Panc1 (cell line): ENCODE data around the gene PIWIL4.

Experiments
- POLR2AphosphoS5 ChIP-seq: IDR thresholded peaks from 2 replicates; pipeline ENCODE4 v1.6.1; 2012; ENCODE audit warnings: mild to moderate bottlenecking, low read depth, low read length, moderate library complexity
- SIN3A ChIP-seq: IDR thresholded peaks from 2 replicates; pipeline ENCODE4 v1.6.1; 2012; ENCODE audit warnings: low read depth, mild to moderate bottlenecking, low read length, moderate library complexity, borderline replicate concordance; ENCODE audit not compliant: insufficient read depth
- TCF7L2 ChIP-seq: IDR thresholded peaks from 2 replicates; pipeline ENCODE4 v1.6.1; 2011; ENCODE audit warnings: mild to moderate bottlenecking, low read depth, low read length, inconsistent platforms
- TF ChIP-seq, protein P1 (sequence below): fragments of 450-650 bp; IDR thresholded peaks from 2 replicates; pipeline ENCODE4 v1.5.1; 2017; ENCODE audit warnings: mild to moderate bottlenecking
- TF ChIP-seq, protein P2 (sequence below), 2 experiments: IDR thresholded peaks; 2 replicates each; pipeline ENCODE4 v1.6.1; 2011 to 2012; ENCODE audit warnings: low read depth in 2 of 2, control low read depth in 1 of 2, low read length in 1 of 2, mild to moderate bottlenecking in 1 of 2, moderate library complexity in 1 of 2; ENCODE audit not compliant: insufficient read depth in 1 of 2

DNA sequence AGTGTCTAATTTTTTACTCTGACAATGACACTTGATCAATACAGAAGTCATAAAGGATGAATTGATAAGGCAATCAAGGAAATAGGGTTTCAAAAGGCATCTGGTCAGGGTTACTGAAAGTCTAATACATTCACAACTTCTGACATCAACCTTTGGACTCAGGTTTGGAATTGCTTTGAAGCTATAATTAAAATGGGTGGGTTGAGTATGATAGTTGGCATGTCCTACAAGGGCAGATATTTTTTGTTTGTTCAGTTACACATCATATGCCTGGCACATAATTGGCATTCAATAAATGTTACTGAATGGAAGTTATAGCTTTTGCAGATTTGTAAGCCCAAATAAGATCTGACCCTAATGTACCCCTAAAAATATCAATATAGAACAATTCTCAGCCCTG, 30.8 kb upstream of the PIWIL4 start:
- TF ChIP-seq, protein P1, sequence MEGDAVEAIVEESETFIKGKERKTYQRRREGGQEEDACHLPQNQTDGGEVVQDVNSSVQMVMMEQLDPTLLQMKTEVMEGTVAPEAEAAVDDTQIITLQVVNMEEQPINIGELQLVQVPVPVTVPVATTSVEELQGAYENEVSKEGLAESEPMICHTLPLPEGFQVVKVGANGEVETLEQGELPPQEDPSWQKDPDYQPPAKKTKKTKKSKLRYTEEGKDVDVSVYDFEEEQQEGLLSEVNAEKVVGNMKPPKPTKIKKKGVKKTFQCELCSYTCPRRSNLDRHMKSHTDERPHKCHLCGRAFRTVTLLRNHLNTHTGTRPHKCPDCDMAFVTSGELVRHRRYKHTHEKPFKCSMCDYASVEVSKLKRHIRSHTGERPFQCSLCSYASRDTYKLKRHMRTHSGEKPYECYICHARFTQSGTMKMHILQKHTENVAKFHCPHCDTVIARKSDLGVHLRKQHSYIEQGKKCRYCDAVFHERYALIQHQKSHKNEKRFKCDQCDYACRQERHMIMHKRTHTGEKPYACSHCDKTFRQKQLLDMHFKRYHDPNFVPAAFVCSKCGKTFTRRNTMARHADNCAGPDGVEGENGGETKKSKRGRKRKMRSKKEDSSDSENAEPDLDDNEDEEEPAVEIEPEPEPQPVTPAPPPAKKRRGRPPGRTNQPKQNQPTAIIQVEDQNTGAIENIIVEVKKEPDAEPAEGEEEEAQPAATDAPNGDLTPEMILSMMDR, result no peak
- TF ChIP-seq POLR2AphosphoS5 (no peak), TCF7L2 (no peak), SIN3A (no peak)
- TF ChIP-seq, protein P2, sequence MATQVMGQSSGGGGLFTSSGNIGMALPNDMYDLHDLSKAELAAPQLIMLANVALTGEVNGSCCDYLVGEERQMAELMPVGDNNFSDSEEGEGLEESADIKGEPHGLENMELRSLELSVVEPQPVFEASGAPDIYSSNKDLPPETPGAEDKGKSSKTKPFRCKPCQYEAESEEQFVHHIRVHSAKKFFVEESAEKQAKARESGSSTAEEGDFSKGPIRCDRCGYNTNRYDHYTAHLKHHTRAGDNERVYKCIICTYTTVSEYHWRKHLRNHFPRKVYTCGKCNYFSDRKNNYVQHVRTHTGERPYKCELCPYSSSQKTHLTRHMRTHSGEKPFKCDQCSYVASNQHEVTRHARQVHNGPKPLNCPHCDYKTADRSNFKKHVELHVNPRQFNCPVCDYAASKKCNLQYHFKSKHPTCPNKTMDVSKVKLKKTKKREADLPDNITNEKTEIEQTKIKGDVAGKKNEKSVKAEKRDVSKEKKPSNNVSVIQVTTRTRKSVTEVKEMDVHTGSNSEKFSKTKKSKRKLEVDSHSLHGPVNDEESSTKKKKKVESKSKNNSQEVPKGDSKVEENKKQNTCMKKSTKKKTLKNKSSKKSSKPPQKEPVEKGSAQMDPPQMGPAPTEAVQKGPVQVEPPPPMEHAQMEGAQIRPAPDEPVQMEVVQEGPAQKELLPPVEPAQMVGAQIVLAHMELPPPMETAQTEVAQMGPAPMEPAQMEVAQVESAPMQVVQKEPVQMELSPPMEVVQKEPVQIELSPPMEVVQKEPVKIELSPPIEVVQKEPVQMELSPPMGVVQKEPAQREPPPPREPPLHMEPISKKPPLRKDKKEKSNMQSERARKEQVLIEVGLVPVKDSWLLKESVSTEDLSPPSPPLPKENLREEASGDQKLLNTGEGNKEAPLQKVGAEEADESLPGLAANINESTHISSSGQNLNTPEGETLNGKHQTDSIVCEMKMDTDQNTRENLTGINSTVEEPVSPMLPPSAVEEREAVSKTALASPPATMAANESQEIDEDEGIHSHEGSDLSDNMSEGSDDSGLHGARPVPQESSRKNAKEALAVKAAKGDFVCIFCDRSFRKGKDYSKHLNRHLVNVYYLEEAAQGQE (IDR thresholded peaks at IDR 0.05; ENCODE audit: insufficient read depth in 1 of 2, low read depth in 2 of 2, low read length in 1 of 2), result no peak
